D721Med (cell line): ENCODE data around the gene RPS6KA1.
"Not testable (repeated sequence)": the region's sequence is repeated elsewhere in the genome, so short reads cannot be mapped to it uniquely, and the experiment has no call there.

Experiments used
- DNase-seq: peaks from one replicate; pipeline ENCODE4 v3.0.0; 2011; ENCODE audit warnings: low spot score; ENCODE audit not compliant: insufficient read length
- FAIRE-seq: peaks from 2 replicates; lab custom pipeline; 2011; peaks lifted over from hg19 to GRCh38; lab: Jason Lieb, UNC
- CTCF ChIP-seq: IDR thresholded peaks from 2 replicates; pipeline ENCODE4 v1.5.1; 2012; ENCODE audit warnings: mild to moderate bottlenecking, control low read depth; ENCODE audit not compliant: insufficient read depth; ENCODE audit errors: missing control alignments

RPS6KA1 gene

GRCh38 chr1:26498894-26499293, 30.7 kb upstream of the RPS6KA1 start:
- TF ChIP-seq CTCF = no peak
- no peak for FAIRE-seq
- DNase-seq = no peak

DNA sequence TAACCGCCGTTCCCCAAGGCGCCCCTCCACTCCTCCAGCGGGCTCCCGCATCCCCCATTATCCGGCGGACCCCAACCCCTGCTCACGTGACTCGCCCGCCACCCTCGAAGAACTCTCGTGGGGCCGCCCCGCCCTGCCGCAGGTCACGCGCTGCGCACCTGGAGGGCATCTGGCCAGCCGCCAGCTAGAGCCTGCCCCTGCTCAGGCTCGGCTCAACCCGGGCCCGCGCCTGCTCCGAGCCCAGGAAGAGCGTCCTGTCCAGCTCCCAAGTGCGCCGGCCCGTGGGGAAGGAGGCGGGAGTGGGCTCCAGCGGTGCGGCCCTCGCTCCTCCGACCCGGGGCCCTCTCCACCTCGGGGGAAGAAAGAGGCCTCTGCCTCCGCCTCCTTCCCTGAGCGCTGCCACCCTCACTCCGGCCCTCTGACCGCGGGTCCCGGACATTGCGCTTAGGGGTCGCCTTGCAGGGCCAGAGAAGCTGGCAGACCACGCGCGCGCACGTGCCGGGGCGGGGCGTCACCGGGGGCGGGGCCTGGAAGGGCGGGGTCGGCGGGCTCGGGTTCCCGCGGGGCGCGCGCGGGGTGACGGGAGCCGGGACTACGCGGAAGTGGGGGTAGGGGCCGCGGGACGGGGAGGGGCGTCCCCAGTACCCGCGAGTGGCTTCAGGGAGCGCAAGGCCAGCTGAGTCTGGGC, 28.9 kb upstream of the RPS6KA1 start:
- TF ChIP-seq CTCF = no peak
- DNase-seq (peak; percentile 61), FAIRE-seq (no peak)

- not testable (repeated sequence) for FAIRE-seq, DNase-seq
Measured at GRCh38 chr1:26510711-26511110, 18.9 kb upstream of the RPS6KA1 start.

DNA sequence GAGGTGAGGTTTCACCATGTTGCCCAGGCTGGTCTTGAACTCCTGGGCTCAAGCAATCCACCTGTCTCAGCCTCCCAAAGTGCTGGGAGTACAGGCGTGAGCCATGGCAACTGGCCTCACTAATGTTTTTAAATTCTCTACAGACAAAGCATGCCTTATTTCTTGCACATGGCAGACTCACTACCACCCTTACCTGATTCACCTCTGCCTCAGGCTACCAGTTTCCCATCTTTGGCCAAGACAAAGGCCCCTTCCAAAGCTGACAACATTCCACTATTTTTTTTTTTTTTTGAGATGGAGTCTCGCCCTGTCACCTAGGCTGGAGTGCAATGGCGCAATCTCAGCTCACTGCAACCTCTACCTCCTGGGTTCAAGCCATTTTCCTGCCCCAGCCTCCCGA, 13.7 kb upstream of the RPS6KA1 start:
- FAIRE-seq, DNase-seq: not testable (repeated sequence)

GRCh38 chr1:26516987-26517765, 12.4 kb upstream of the RPS6KA1 start:
- TF ChIP-seq CTCF = no peak
- no peak for FAIRE-seq
- DNase-seq = no peak

GRCh38 chr1:26517766-26518049, 11.9 kb upstream of the RPS6KA1 start:
- FAIRE-seq (no peak), DNase-seq (no peak)
- no peak for TF ChIP-seq CTCF

GRCh38 chr1:26518355-26518754, 11.2 kb upstream of the RPS6KA1 start:
- DNase-seq (no peak), FAIRE-seq (no peak)
- no peak for TF ChIP-seq CTCF

GRCh38 chr1:26520339-26520738, 9.2 kb upstream of the RPS6KA1 start:
- TF ChIP-seq CTCF = no peak
- FAIRE-seq (no peak), DNase-seq (no peak)
